ENCODE data around the gene G6PD.
A peak's percentile ranks its signal among the peaks of the same experiment; 100 is the strongest.
"Not testable (repeated sequence)": the region's sequence is repeated elsewhere in the genome, so short reads cannot be mapped to it uniquely, and the experiment has no call there.

Gene G6PD

GRCh38 chrX:154513716-154514115, 32.9 kb downstream of the G6PD start:
- no peak for DNase-seq

- no peak for DNase-seq
Measured at GRCh38 chrX:154512879-154513553, 33.6 kb downstream of the G6PD start.

- DNase-seq, result no peak
Measured at GRCh38 chrX:154511761-154512160, 34.9 kb downstream of the G6PD start.

GRCh38 chrX:154509455-154509854, 37.2 kb downstream of the G6PD start:
- DNase-seq, result no peak

GRCh38 chrX:154508384-154508745, 38.3 kb downstream of the G6PD start:
- no peak for DNase-seq

GRCh38 chrX:154507673-154508383, 38.8 kb downstream of the G6PD start:
- DNase-seq, result no peak

- no peak for DNase-seq
Measured at GRCh38 chrX:154506483-154507332, 39.9 kb downstream of the G6PD start.

GRCh38 chrX:154505734-154506133, 40.9 kb downstream of the G6PD start:
- no peak for DNase-seq

- no peak for DNase-seq
Measured at GRCh38 chrX:154502989-154503388, 43.7 kb downstream of the G6PD start.

- no peak for DNase-seq
Measured at GRCh38 chrX:154502098-154502497, 44.5 kb downstream of the G6PD start.

- DNase-seq, result not testable (repeated sequence)
Measured at GRCh38 chrX:154501423-154501822, 45.2 kb downstream of the G6PD start.

- DNase-seq, result not testable (repeated sequence)
Measured at GRCh38 chrX:154496591-154497137, 50.0 kb downstream of the G6PD start.

- no peak for DNase-seq
Measured at GRCh38 chrX:154495472-154495922, 51.1 kb downstream of the G6PD start.

- DNase-seq, result no peak
Measured at GRCh38 chrX:154494715-154495114, 51.9 kb downstream of the G6PD start.

GRCh38 chrX:154490414-154491083, 56.1 kb downstream of the G6PD start, which contains the start of gene SLC10A3:
SLC10A3 (minus strand) TSS chrX:154490629; CDS start chrX:154488940, 1,689 bp downstream.
- peak; percentile 61 for DNase-seq

GRCh38 chrX:154490021-154490413, 56.6 kb downstream of the G6PD start:
- DNase-seq, result no peak

GRCh38 chrX:154489182-154489581, 57.5 kb downstream of the G6PD start:
- DNase-seq, result no peak

- no peak for DNase-seq
Measured at GRCh38 chrX:154488336-154489075, 58.1 kb downstream of the G6PD start.

GRCh38 chrX:154487518-154488290, 58.9 kb downstream of the G6PD start:
- no peak for DNase-seq

- no peak for DNase-seq
Measured at GRCh38 chrX:154486396-154487207, 60.0 kb downstream of the G6PD start, which contains the start of gene UBL4A. UBL4A (minus strand) TSS chrX:154486615; CDS start chrX:154486584, 31 bp downstream.
